Measurements from ENCODE around the gene LRRC51. TPM values are rescaled to one million over a fixed set of nuclear protein-coding genes. Genes with fewer than 3 reads are reported as not detected.

LRRC51 gene
- total and polyA plus RNA-seq, 2 of the 8 experiments (the other 6 are each of a cell fraction or from before 2014, with no cell fraction given), result 7.7 to 7.9 TPM

GRCh38 chr11:72100009-72100408, 19.4 kb downstream of the LRRC51 start:
- ChIA-PET CTCF (ENCODE audit: partially characterized antibody) (interaction anchor here (1.2 to 14.0 kb wide), 5 partner anchors 10 to 138 kb away, joined by 3 to 423 read pairs (median 22); no protein-coding TSS in a partner anchor), POLR2A (ENCODE audit: partially characterized antibody) (interaction anchor here (0.6 to 14.4 kb wide), 12 partner anchors 6 to 572 kb away, joined by 3 to 144 read pairs (median 5); partner anchors contain the start of genes ANAPC15 and LRRC51)
- Histone ChIP-seq H3K9me3 (ENCODE audit: insufficient read depth in 2 of 2, low read depth in 1 of 2, low read length in 1 of 2) (no peaks in the 10 kb centered on the region), H3K36me3 (ENCODE audit: control insufficient read depth in 2 of 4, insufficient read depth in 4 of 4, low read length in 3 of 4) (peaks cover 22 to 35% (median 29%) of the 10 kb centered on the region in 4 experiments), H3K9ac (replicated peaks in 1 of 4; ENCODE audit: extremely low read depth in 1 of 4, low read depth in 3 of 4, low read length in 3 of 4) (peak overlapping the region in 1 of 4 experiments; percentile 22; a peak in 2 of 7 replicates), H2AFZ (ENCODE audit: low read length) (no peak overlapping the region), H3K4me3 (ENCODE audit: extremely low read depth in 1 of 4, insufficient read depth in 2 of 4, low read depth in 3 of 4, low read length in 4 of 4) (no peak overlapping the region), H2BK5ac (ENCODE audit: low read depth, low read length) (no peak overlapping the region), H3K23ac (ENCODE audit: insufficient read length) (no peak overlapping the region), H3K4me2 (ENCODE audit: insufficient read depth in 1 of 2, low read depth in 2 of 2, low read length in 2 of 2) (no peak overlapping the region), H3K4ac (replicated peaks; ENCODE audit: insufficient read length, low read depth, low read length) (no peak overlapping the region), H2BK120ac (replicated peaks; ENCODE audit: low read depth, low read length) (no peak overlapping the region), H3K56ac (replicated peaks; ENCODE audit: insufficient read length, low read depth, low read length) (no peak overlapping the region), H3K79me2 (ENCODE audit: control insufficient read depth in 1 of 2, insufficient read depth in 2 of 2, low read length in 2 of 2) (peaks cover 10 to 34% of the 10 kb centered on the region in 2 experiments), H4K91ac (replicated peaks; ENCODE audit: insufficient read length, low read length) (no peak overlapping the region), H2AK5ac (ENCODE audit: low read depth, low read length) (no peak overlapping the region), H3K23me2 (ENCODE audit: low read depth, low read length) (peaks cover 6% of the 10 kb centered on the region), H3K14ac (ENCODE audit: insufficient read length) (no peak overlapping the region), H3K27me3 (replicated peaks in 1 of 4; ENCODE audit: control insufficient read depth in 3 of 4, extremely low read depth in 1 of 4, insufficient read depth in 3 of 4, low read length in 3 of 4) (no peaks in the 10 kb centered on the region), H2BK12ac (ENCODE audit: low read depth, low read length) (no peak overlapping the region), H2BK20ac (ENCODE audit: low read length) (no peak overlapping the region), H4K8ac (ENCODE audit: extremely low read depth, insufficient read depth, low read length) (no peak overlapping the region), H3K18ac (ENCODE audit: extremely low read depth, low read length) (no peak overlapping the region), H4K5ac (ENCODE audit: insufficient read length, low read depth, low read length) (no peak overlapping the region), H4K20me1 (replicated peaks in 1 of 2; ENCODE audit: control insufficient read depth in 1 of 2, insufficient read depth in 2 of 2, low read length in 2 of 2) (peaks cover 2 to 16% of the 10 kb centered on the region in 2 experiments), H3K4me1 (replicated peaks in 1 of 4; ENCODE audit: control insufficient read depth in 3 of 4, insufficient read depth in 4 of 4, low read length in 3 of 4) (peaks cover 3 to 14% (median 5%) of the 10 kb centered on the region in 4 experiments; a peak in 6 of 7 replicates), H3K79me1 (ENCODE audit: low read depth, low read length) (peaks cover 13% of the 10 kb centered on the region), H2BK15ac (ENCODE audit: low read length) (no peak overlapping the region), H3K27ac (ENCODE audit: low read depth, low read length) (no peak overlapping the region)
- 91% methylated on average over 3 of the region's 3 CpGs; no CpG with 5 or more reads in 1 of the 2 experiments for WGBS, 2 experiments (ENCODE audit: extremely low coverage in 1 of 2, insufficient coverage in 1 of 2, insufficient read length in 1 of 2, insufficient replicate concordance in 2 of 2, low coverage in 1 of 2, low lambda C conversion rate in 2 of 2, missing lambda C conversion rate in 1 of 2)
- FAIRE-seq (no peak), DNase-seq (ENCODE audit: low read depth in 1 of 2, low spot score in 2 of 2) (no peak)
